ELR (cell line): ENCODE data around the gene ATP13A3.

ENCODE experiments used
- DNase-seq: peaks from one replicate; pipeline ENCODE4 v3.0.0-alpha.2; 2015; ENCODE audit warnings: low read depth

ATP13A3 gene

GRCh38 chr3:194369522-194370279 lies 117.1 kb downstream of the ATP13A3 start, which contains the start of gene LRRC15:
LRRC15 (minus strand) TSS chr3:194369743; CDS start chr3:194361043, 8,700 bp downstream.
- DNase-seq, result peak; percentile 71

GRCh38 chr3:194368918-194369317 lies 117.9 kb downstream of the ATP13A3 start:
- no peak for DNase-seq

- DNase-seq, result no peak
Measured at GRCh38 chr3:194367992-194368841, 118.6 kb downstream of the ATP13A3 start.

GRCh38 chr3:194365978-194366490 lies 120.8 kb downstream of the ATP13A3 start:
- DNase-seq, result no peak

GRCh38 chr3:194365526-194365925 lies 121.3 kb downstream of the ATP13A3 start:
- DNase-seq, result no peak

- peak; percentile 39 for DNase-seq
Measured at GRCh38 chr3:194364652-194365434, 122.0 kb downstream of the ATP13A3 start.

- no peak for DNase-seq
Measured at GRCh38 chr3:194364314-194364651, 122.5 kb downstream of the ATP13A3 start.

GRCh38 chr3:194360568-194360967 lies 126.2 kb downstream of the ATP13A3 start:
- no peak for DNase-seq

GRCh38 chr3:194357681-194358080 lies 129.1 kb downstream of the ATP13A3 start:
- no peak for DNase-seq

- no peak for DNase-seq
Measured at GRCh38 chr3:194355379-194355778, 131.4 kb downstream of the ATP13A3 start.

- DNase-seq, result no peak
Measured at GRCh38 chr3:194354315-194354714, 132.5 kb downstream of the ATP13A3 start.
